Activated CD4-positive, alpha-beta T cell treated with anti-CD3 and anti-CD28 coated beads, Interleukin-2, amount 50 U/mL, for 4 hours (primary cell): Measurements from ENCODE around the gene CASP2.
"Not testable (repeated sequence)": the region's sequence is repeated elsewhere in the genome, so short reads cannot be mapped to it uniquely, and the experiment has no call there.

ENCODE experiments used
- DNase-seq, 2 experiments: peaks; one replicate each; pipeline ENCODE4 v3.0.0-alpha.2; 2020

The CASP2 gene

DNA sequence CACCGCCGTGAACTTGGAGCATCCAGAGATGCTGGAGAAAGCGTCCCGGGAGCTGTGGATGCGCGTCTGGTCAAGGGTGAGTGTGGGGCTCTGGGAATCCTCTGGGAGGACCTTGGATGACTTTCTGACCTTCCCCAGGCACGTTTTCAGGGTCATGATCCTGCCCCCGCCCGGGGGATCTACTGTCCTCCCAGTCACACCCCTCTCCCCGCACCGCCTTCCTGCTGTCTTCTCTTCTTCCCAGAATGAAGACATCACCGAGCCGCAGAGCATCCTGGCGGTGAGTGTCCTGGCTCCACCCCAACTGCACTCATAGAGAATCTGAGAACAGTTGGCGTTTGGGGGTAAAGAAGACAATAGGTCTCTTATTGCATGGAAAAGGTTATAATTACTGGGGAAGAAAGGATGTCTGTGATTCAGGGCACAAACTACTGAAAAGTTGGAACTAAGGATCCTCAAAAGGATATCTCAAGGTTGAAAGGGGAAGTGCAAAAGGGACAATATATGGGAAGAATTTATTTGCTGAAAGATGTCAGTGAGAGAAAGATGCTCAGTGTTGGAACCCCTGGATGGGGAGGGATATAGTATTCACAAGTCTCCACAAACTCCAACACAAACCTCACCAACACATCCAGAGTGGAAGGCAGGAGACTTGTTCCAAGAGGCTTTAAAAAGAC is 23.0 kb upstream of the CASP2 start:
- no peak for DNase-seq

- DNase-seq = no peak
Observed at GRCh38 chr7:143269251-143269650, 18.9 kb upstream of the CASP2 start.

- no peak for DNase-seq
Observed at GRCh38 chr7:143271240-143271639, 16.9 kb upstream of the CASP2 start.

- DNase-seq = no peak
Observed at GRCh38 chr7:143272871-143273270, 15.3 kb upstream of the CASP2 start.

- DNase-seq = no peak
Observed at GRCh38 chr7:143279186-143280098, 8.7 kb upstream of the CASP2 start.

DNA sequence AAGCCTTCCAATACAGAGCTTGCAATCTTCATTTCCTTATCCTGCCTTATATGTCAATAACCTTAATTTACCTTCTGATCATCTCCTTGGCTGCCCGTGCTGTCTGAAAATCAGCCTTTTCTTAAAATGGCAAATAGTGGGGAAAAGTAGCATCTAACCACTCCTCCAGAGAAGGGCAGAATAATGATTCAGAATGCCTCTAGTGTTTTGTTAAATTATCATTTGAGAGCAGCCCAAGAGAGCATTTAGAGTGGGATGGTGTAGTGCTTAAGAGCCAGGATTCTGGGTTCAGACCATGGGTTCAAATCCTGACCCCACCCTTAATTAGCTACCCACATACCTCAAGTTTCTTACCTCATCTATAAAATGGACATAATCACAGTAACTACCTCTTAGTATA is 8.0 kb upstream of the CASP2 start:
- no peak for DNase-seq

DNA sequence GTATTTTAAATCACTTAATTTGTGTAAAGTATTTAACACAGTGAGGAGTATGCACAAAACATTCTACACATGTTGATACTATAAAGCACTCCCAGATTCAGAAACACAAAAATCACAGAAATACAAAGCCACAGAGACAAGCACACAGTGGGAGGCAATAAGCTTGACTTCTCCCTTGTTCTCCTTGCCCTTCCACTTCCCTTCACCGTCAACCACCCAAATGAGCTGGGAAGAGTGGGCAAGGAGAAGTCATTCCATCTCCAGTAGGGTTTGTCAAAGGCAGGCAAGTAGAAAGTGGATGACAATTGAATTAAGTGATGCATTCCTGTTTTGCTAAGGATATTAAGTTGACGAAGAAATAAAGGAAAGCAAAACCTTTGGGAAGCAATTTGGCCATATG is 7.6 kb upstream of the CASP2 start:
- no peak for DNase-seq

- no peak for DNase-seq
Observed at GRCh38 chr7:143281529-143281928, 6.6 kb upstream of the CASP2 start.

DNA sequence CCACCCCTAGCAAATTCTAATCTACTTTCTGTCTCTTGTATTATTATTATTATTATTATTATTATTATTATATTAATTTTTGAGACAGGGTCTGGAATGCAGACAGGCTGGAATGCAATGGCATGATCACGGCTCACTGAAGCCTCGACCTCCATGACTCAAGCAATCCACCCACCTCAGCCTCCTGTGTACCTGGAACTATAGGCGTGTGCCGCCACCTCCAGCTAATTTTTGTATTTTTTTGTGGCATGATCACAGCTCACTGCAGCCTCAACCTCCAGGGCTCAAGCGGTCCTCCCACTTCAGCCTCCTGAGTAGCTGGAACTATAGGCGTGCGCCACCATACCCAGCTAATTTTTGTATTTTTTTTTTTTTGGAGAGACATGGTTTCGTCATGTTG is 6.0 kb upstream of the CASP2 start:
- no peak for DNase-seq

DNA sequence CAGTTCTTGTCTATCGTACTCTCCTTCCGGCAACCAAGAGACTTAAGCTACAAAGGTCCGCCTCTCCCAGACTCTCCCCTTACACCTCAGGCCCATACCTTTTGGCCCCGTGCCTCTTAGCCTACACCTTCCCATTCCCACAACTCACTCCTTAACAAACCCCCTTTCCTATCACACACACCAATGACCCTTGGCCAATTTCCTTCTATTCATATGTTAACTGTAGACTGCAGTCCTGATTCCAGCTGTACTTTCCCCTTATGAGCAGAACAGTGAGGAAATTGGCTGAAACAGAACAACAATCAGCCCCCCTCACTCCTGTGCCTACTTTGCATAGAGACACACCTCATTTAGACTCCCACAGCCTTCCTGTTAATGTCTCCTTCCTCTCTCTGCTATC is 4.8 kb upstream of the CASP2 start:
- no peak for DNase-seq

- DNase-seq = no peak
Observed at GRCh38 chr7:143284591-143285469, 3.3 kb upstream of the CASP2 start, which contains the start of gene TMEM139. Gene TMEM139 (plus strand): TSS chr7:143284958. CDS start chr7:143285958, 1,000 bp downstream.

DNA sequence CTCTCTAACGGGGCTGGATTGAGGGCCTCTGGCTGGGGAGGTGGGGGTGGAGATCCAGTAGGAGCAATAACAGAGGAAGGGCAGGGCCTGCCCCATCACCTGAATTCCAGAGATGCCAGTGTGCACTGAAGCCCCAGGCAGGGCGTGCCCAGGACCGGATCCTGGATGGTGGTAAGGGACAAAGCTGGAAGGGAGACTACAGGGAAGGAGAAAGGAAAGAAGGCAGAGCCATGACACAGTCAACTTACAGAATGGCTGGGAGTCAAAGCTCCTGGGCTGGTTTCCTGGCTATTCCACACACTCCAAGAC is 2.7 kb upstream of the CASP2 start:
- DNase-seq = no peak

GRCh38 chr7:143285806-143286521 is 2.2 kb upstream of the CASP2 start:
- no peak for DNase-seq

DNA sequence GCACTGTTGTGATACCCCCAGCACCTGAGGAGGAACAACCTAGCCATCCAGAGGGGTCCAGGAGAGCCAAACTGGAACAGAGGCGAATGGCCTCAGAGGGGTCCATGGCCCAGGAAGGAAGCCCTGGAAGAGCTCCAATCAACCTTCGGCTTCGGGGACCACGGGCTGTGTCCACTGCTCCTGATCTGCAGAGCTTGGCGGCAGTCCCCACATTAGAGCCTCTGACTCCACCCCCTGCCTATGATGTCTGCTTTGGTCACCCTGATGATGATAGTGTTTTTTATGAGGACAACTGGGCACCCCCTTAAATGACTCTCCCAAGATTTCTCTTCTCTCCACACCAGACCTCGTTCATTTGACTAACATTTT is 1.6 kb upstream of the CASP2 start:
- DNase-seq = no peak

- no peak for DNase-seq
Observed at GRCh38 chr7:143287339-143287934, 714 bp upstream of the CASP2 start.

- no peak for DNase-seq
Observed at GRCh38 chr7:143288836-143289235, 685 bp downstream of the CASP2 start.

GRCh38 chr7:143289421-143289820 is 1.3 kb downstream of the CASP2 start:
- no peak for DNase-seq

DNA sequence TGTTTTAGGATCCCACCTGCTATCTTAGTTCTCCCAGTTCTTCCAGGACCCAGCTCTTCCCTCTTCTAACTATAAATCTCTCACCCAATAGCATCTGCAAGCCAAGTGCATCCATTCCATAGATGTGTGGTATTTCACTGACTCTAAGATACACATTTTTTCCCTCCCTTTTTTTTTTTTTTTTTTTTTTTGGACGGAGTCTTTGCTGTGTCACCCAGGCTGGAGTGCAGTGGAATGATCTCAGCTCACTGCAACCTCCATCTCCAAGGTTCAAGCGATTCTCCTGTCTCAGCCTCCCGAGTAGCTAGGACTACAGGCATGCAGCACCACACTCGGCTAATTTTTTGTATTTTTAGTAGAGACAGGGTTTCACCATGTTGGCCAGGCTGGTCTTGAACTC is 1.7 kb downstream of the CASP2 start:
- DNase-seq = not testable (repeated sequence)

DNA sequence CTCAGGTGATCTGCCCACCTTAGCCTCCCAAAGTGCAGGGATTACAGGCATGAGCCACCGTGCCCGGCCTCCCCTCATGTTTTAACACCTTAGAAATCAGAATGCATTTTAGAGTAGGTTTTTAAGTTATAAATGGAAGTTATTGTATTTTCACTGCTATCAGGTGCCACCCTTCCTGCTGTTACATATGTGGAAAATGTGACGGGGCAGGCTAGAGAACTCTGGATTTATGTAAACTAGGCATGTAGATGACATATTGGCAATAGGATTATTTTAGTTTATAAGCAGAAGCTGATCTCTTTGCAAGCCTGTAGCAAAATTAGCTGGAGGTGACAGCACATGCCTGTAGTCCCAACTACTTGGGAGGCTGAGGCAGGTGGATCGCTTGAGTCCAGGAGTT is 2.1 kb downstream of the CASP2 start:
- no peak for DNase-seq

DNA sequence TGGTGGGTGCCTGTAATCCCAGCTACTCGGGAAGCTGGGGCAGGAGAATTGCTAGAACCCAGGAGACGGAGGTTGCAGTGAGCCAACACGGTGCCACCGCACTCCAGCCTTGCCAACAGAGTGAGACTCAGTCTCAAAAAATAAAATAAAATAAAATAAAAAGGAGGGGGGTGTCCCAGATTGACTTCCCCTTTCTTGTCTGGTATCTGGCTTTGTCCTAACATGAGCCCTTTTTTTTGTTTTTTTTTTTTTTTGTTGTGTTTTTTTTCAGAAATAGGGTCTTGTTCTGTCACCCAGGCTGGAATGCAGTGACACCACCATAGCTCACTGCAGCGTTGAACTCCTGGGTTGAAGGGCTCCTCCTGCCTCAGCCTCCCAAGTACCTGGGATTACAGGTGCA is 4.7 kb downstream of the CASP2 start:
- DNase-seq = no peak

DNA sequence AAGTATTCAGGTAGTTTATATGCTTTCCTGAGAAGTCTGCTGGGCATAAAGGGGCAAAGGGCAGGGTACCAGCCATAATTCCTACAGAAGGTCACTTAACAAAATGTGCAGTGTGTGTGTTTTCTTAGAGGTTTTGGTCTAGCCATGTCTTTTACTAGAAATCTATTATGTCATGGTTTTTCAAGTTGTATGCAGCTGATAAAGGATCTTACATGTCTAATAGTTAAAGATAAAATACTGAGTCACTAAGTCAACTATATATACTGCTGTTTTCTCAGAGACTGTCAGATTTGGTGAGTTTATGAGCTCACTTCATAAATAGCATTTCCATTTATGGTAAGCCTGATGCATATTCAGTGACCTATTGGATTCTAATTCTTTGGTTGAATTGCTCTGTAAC is 7.7 kb downstream of the CASP2 start:
- no peak for DNase-seq

DNA sequence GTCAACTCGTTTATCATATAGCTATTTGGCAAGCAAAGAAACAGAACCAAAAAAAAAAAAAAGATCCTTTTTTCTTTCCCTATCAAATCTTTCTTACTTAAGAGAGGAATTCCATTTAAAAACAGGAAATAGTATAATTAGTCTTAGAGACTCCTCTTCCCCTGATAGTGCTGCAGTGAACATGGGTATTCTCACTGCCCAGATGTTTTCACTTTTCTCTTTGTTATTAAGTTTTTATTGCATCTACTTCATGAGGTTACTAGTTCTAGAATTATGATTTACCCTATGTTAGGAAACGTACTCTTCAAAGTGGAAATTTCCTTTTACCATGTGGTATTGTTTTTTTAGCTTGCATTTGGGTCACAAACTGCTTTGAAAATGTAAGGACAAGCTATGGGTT is 8.5 kb downstream of the CASP2 start:
- DNase-seq = no peak
